Measurements from ENCODE around the gene HRC.

Gene HRC

GRCh38 chr19:49142866-49143335 is 12.3 kb downstream of the HRC start:
- ATAC-seq, result peak; percentile 99
- TF ChIP-seq SNAI2 (CRISPR knock-in tag; IDR thresholded peaks at IDR 0.05), result no peak
- no peak for TF ChIP-seq ZFP3 (CRISPR knock-in tag; IDR thresholded peaks at IDR 0.05)
- no peak for TF ChIP-seq PATZ1 (CRISPR knock-in tag; IDR thresholded peaks at IDR 0.05; ENCODE audit: borderline replicate concordance)
- TF ChIP-seq ZNF8 (CRISPR knock-in tag; IDR thresholded peaks at IDR 0.05), result peak; percentile 74

GRCh38 chr19:49141352-49141751 is 13.8 kb downstream of the HRC start:
- ATAC-seq, result no peak
- TF ChIP-seq ZNF70 (CRISPR knock-in tag; IDR thresholded peaks at IDR 0.05) (no peak), OSR1 (CRISPR knock-in tag; IDR thresholded peaks at IDR 0.05) (no peak), CSDC2 (CRISPR knock-in tag; IDR thresholded peaks at IDR 0.05) (no peak), POU6F1 (CRISPR knock-in tag; IDR thresholded peaks at IDR 0.05; ENCODE audit: borderline replicate concordance, low read depth) (no peak), GLIS3 (CRISPR knock-in tag; IDR thresholded peaks at IDR 0.05) (no peak), ZFP30 (CRISPR knock-in tag; IDR thresholded peaks at IDR 0.05) (no peak), PPARA (CRISPR knock-in tag; IDR thresholded peaks at IDR 0.05; ENCODE audit: borderline replicate concordance) (no peak), RARB (CRISPR knock-in tag; IDR thresholded peaks at IDR 0.05) (no peak), ESRRG (CRISPR knock-in tag; IDR thresholded peaks at IDR 0.05) (no peak), CSRNP3 (CRISPR knock-in tag; IDR thresholded peaks at IDR 0.05) (no peak), ZNF8 (CRISPR knock-in tag; IDR thresholded peaks at IDR 0.05) (no peak)

GRCh38 chr19:49140951-49141350 is 14.2 kb downstream of the HRC start:
- no peak for ATAC-seq
- TF ChIP-seq TCF4 (CRISPR knock-in tag; IDR thresholded peaks at IDR 0.05; ENCODE audit: borderline replicate concordance), result no peak
- TF ChIP-seq ISL1 (CRISPR knock-in tag; IDR thresholded peaks at IDR 0.05), result no peak
- no peak for TF ChIP-seq BACH2 (CRISPR knock-in tag; IDR thresholded peaks at IDR 0.05; ENCODE audit: borderline replicate concordance)
- TF ChIP-seq ZNF565 (CRISPR knock-in tag; conservative IDR thresholded peaks at IDR 0.05; ENCODE audit: low read depth), result no peak

GRCh38 chr19:49136771-49137171 is 18.4 kb downstream of the HRC start:
- no peak for ATAC-seq
- no peak for TF ChIP-seq CREB5 (CRISPR knock-in tag; IDR thresholded peaks at IDR 0.05; ENCODE audit: low read depth)
- TF ChIP-seq SNAI2 (CRISPR knock-in tag; IDR thresholded peaks at IDR 0.05), result no peak
- TF ChIP-seq PATZ1 (CRISPR knock-in tag; IDR thresholded peaks at IDR 0.05; ENCODE audit: borderline replicate concordance), result no peak
- no peak for TF ChIP-seq ZFP30 (CRISPR knock-in tag; IDR thresholded peaks at IDR 0.05)
- no peak for TF ChIP-seq ZNF70 (CRISPR knock-in tag; IDR thresholded peaks at IDR 0.05)
- TF ChIP-seq PPARA (CRISPR knock-in tag; IDR thresholded peaks at IDR 0.05; ENCODE audit: borderline replicate concordance), result no peak
- TF ChIP-seq TOX (CRISPR knock-in tag; IDR thresholded peaks at IDR 0.05; ENCODE audit: borderline replicate concordance), result no peak
- no peak for TF ChIP-seq CSRNP3 (CRISPR knock-in tag; IDR thresholded peaks at IDR 0.05)
- TF ChIP-seq POU6F1 (CRISPR knock-in tag; IDR thresholded peaks at IDR 0.05; ENCODE audit: borderline replicate concordance, low read depth), result no peak
- TF ChIP-seq ARNTL (CRISPR knock-in tag; IDR thresholded peaks at IDR 0.05; ENCODE audit: borderline replicate concordance, low read depth), result no peak
- no peak for TF ChIP-seq OSR1 (CRISPR knock-in tag; IDR thresholded peaks at IDR 0.05)
- TF ChIP-seq ZNF8 (CRISPR knock-in tag; IDR thresholded peaks at IDR 0.05), result no peak
- TF ChIP-seq ISL1 (CRISPR knock-in tag; IDR thresholded peaks at IDR 0.05), result no peak
- TF ChIP-seq ZFP3 (CRISPR knock-in tag; IDR thresholded peaks at IDR 0.05), result no peak
